IMR-90 (cell line): ENCODE results near the gene NR1H4. TPM values are rescaled to one million over a fixed set of nuclear protein-coding genes. Genes with fewer than 3 reads are reported as not detected.

Experiments used
- ATAC-seq: fragments of 200-7000 bp; cut with Tn5 transposase; 2 replicates; pipeline ENCODE4 v1.9.1; 2020; ENCODE audit warnings: low read depth, mild to moderate bottlenecking, moderate library complexity
- BruUV-seq: library from RNA; stranded (reverse); fragments of 400-500 nt; replicated peaks from 2 replicates; lab custom pipeline; 2021; lab: Mats Ljungman, UMichigan
- CTCF ChIA-PET: fragments of 300-600 bp; formaldehyde crosslinking; extraction: SDS; loops from one replicate; lab custom pipeline; 2021; ENCODE audit warnings: antibody characterized with exemption; lab: Yijun Ruan, JAX
- POLR2A ChIA-PET: fragments of 300-600 bp; sonication (Branson Sonifier 250); formaldehyde crosslinking; loops from one replicate; lab custom pipeline; 2022; ENCODE audit warnings: antibody characterized with exemption; ENCODE audit not compliant: unreplicated experiment; lab: Charles Lee
- DNase-seq: peaks from one replicate; pipeline ENCODE4 v3.0.0; 2013
- H2AFZ ChIP-seq: replicated peaks from 2 replicates; pipeline ENCODE3; 2013; ENCODE audit warnings: low read length, mild to moderate bottlenecking; ENCODE audit not compliant: poor library complexity
- H2AK5ac ChIP-seq: 2 replicates; pipeline ENCODE4 v1.6.1; 2013; ENCODE audit warnings: low read depth, low read length, inconsistent platforms
- H2AK9ac ChIP-seq: replicated peaks from 2 replicates; pipeline ENCODE3; 2013; ENCODE audit warnings: mild to moderate bottlenecking, low read depth, low read length, moderate library complexity; ENCODE audit not compliant: poor library complexity
- H2BK120ac ChIP-seq: 2 replicates; pipeline ENCODE4 v1.6.1; 2013; ENCODE audit warnings: low read depth, low read length, inconsistent platforms
- H2BK15ac ChIP-seq: 3 replicates; pipeline ENCODE4 v1.6.1; 2013; ENCODE audit warnings: low read depth, low read length, inconsistent platforms
- H2BK20ac ChIP-seq: 2 replicates; pipeline ENCODE4 v1.6.1; 2013; ENCODE audit warnings: low read depth, mild to moderate bottlenecking, inconsistent platforms, low read length, moderate library complexity
- H2BK5ac ChIP-seq: 2 replicates; pipeline ENCODE4 v1.6.1; 2013; ENCODE audit warnings: mild to moderate bottlenecking, low read depth, low read length, inconsistent platforms; ENCODE audit not compliant: poor library complexity, severe bottlenecking
- H3K14ac ChIP-seq: replicated peaks from 2 replicates; pipeline ENCODE4 v1.6.1; 2013; ENCODE audit warnings: low read depth, low read length, inconsistent platforms
- H3K18ac ChIP-seq: 2 replicates; pipeline ENCODE4 v1.6.1; 2013; ENCODE audit warnings: low read depth, low read length, control low read depth
- H3K23ac ChIP-seq: 2 replicates; pipeline ENCODE4 v1.6.1; 2013; ENCODE audit warnings: low read depth, low read length, inconsistent platforms
- H3K27ac ChIP-seq: 2 replicates; pipeline ENCODE4 v1.5.1; 2013; ENCODE audit warnings: mild to moderate bottlenecking, control low read depth, low read length; ENCODE audit not compliant: insufficient read depth
- H3K27me3 ChIP-seq: 2 replicates; pipeline ENCODE4 v1.6.1; 2013; ENCODE audit warnings: low read length; ENCODE audit not compliant: control insufficient read depth, insufficient read depth
- H3K36me3 ChIP-seq: 2 replicates; pipeline ENCODE4 v1.6.1; 2013; ENCODE audit warnings: low read length, mixed read lengths; ENCODE audit not compliant: control insufficient read depth, insufficient read depth
- H3K4ac ChIP-seq: 2 replicates; pipeline ENCODE4 v1.6.1; 2013; ENCODE audit warnings: low read depth, low read length, inconsistent platforms
- H3K4me1 ChIP-seq: 2 replicates; pipeline ENCODE4 v1.6.1; 2013; ENCODE audit warnings: low read length, mixed read lengths; ENCODE audit not compliant: control insufficient read depth, insufficient read depth
- H3K4me2 ChIP-seq: 2 replicates; pipeline ENCODE4 v1.6.1; 2013; ENCODE audit warnings: low read depth, mild to moderate bottlenecking, control low read depth, low read length, moderate library complexity
- H3K4me3 ChIP-seq: 2 replicates; pipeline ENCODE4 v1.5.1; 2013; ENCODE audit warnings: low read depth, mild to moderate bottlenecking, control low read depth, low read length, moderate library complexity; ENCODE audit not compliant: insufficient read depth
- H3K56ac ChIP-seq: 2 replicates; pipeline ENCODE4 v1.6.1; 2013; ENCODE audit warnings: low read length, inconsistent platforms; ENCODE audit not compliant: insufficient read depth; ENCODE audit errors: extremely low read depth
- H3K79me1 ChIP-seq, 2 experiments: 2 replicates each; pipeline ENCODE4 v1.6.1; 2013; ENCODE audit warnings: low read length in 2 of 2, inconsistent platforms in 1 of 2, low read depth in 1 of 2
- H3K9ac ChIP-seq: 2 replicates; pipeline ENCODE4 v1.6.1; 2013; ENCODE audit warnings: low read depth, low read length, control low read depth
- H3K9me1 ChIP-seq: 2 replicates; pipeline ENCODE4 v1.6.1; 2013; ENCODE audit warnings: low read length, inconsistent platforms; ENCODE audit not compliant: insufficient read depth
- H3K9me3 ChIP-seq: 2 replicates; pipeline ENCODE4 v1.6.1; 2013; ENCODE audit warnings: low read length; ENCODE audit not compliant: control insufficient read depth, insufficient read depth
- H4K20me1 ChIP-seq: 2 replicates; pipeline ENCODE4 v1.6.1; 2013; ENCODE audit warnings: low read length, inconsistent platforms; ENCODE audit not compliant: insufficient read depth
- H4K5ac ChIP-seq: 2 replicates; pipeline ENCODE4 v1.6.1; 2013; ENCODE audit warnings: mild to moderate bottlenecking, low read depth, low read length, control low read depth
- H4K8ac ChIP-seq, 2 experiments: 2 replicates each; pipeline ENCODE4 v1.6.1; 2013; ENCODE audit warnings: low read depth in 2 of 2, low read length in 2 of 2, control low read depth in 1 of 2, inconsistent platforms in 1 of 2
- H4K91ac ChIP-seq: 2 replicates; pipeline ENCODE4 v1.6.1; 2013; ENCODE audit warnings: low read depth, low read length, inconsistent platforms; ENCODE audit not compliant: insufficient read depth
- BHLHE40 ChIP-seq: fragments of 150-350 bp; IDR thresholded peaks from 2 replicates; pipeline ENCODE4 v1.6.1; 2016; ENCODE audit warnings: mild to moderate bottlenecking, low read depth, low read length
- CEBPB ChIP-seq: IDR thresholded peaks from 2 replicates; pipeline ENCODE4 v1.6.1; 2012; ENCODE audit warnings: low read depth, low read length, improper control_type of control experiment
- CTCF ChIP-seq: conservative IDR thresholded peaks from 2 replicates; pipeline ENCODE4 v1.5.1; 2012; ENCODE audit warnings: mild to moderate bottlenecking, low read depth, low read length, improper control_type of control experiment
- MAZ ChIP-seq: IDR thresholded peaks from 2 replicates; pipeline ENCODE4 v1.6.1; 2012; ENCODE audit warnings: low read depth, mild to moderate bottlenecking, low read length, improper control_type of control experiment, moderate library complexity, borderline replicate concordance
- MXI1 ChIP-seq: IDR thresholded peaks from 2 replicates; pipeline ENCODE4 v1.6.1; 2012; ENCODE audit warnings: low read depth, mild to moderate bottlenecking, low read length, moderate library complexity, borderline replicate concordance
- NFE2L2 ChIP-seq: fragments of 150-350 bp; IDR thresholded peaks from 2 replicates; pipeline ENCODE4 v1.6.1; 2016; ENCODE audit warnings: low read depth, mild to moderate bottlenecking, low read length
- POLR2A ChIP-seq: IDR thresholded peaks from 2 replicates; pipeline ENCODE4 v1.6.1; 2012; ENCODE audit warnings: mild to moderate bottlenecking, low read depth, low read length
- RAD21 ChIP-seq: IDR thresholded peaks from 2 replicates; pipeline ENCODE4 v1.6.1; 2012; ENCODE audit warnings: low read length, improper control_type of control experiment
- RCOR1 ChIP-seq: IDR thresholded peaks from 2 replicates; pipeline ENCODE4 v1.6.1; 2012; ENCODE audit warnings: mild to moderate bottlenecking, low read length, improper control_type of control experiment; ENCODE audit not compliant: insufficient replicate concordance
- RFX5 ChIP-seq: IDR thresholded peaks from 2 replicates; pipeline ENCODE4 v1.8.0; 2012; ENCODE audit warnings: low read depth, mild to moderate bottlenecking, low read length, moderate library complexity
- SMC3 ChIP-seq: fragments of 150-350 bp; IDR thresholded peaks from 2 replicates; pipeline ENCODE4 v1.6.1; 2016; ENCODE audit warnings: low read depth, mild to moderate bottlenecking, antibody characterized with exemption, low read length, moderate library complexity
- USF2 ChIP-seq: fragments of 150-350 bp; IDR thresholded peaks from 2 replicates; pipeline ENCODE4 v1.6.1; 2017; ENCODE audit warnings: mild to moderate bottlenecking, antibody characterized with exemption, low read length, low read depth
- WGBS, 2 experiments: methylation state at CpG; one replicate each; pipeline versions ENCODE4 v1.1.5 to v1.1.7; 2013; ENCODE audit warnings: missing lambda C conversion rate in 2 of 2; ENCODE audit not compliant: insufficient read length in 1 of 2; ENCODE audit errors: extremely low coverage in 2 of 2; 5-methylcytosine and 5-hydroxymethylcytosine counted together
- dilution Hi-C: fragments of 300-500 bp; cut with HindIII; formaldehyde crosslinking; loops from one replicate; pipeline ENCODE4 v1.14.3; 2018; ENCODE audit warnings: low sequenced_read_pairs; ENCODE audit not compliant: unreplicated experiment
- in situ Hi-C: fragments of 300-500 bp; cut with MboI; formaldehyde crosslinking; loops from 3 replicates; pipeline ENCODE4 v1.14.3; 2019; ENCODE audit warnings: low sequenced_read_pairs, inconsistent platforms, mixed read lengths
- intact Hi-C: fragments of 100-400 bp; cut with micrococcal nuclease; formaldehyde crosslinking; loops from 2 replicates; pipeline ENCODE4 v1.10.0; 2022
- polyA plus RNA-seq, 3 experiments: library from polyadenylated mRNA; depleted of rRNA; stranded (reverse); fragments of >200 nt; gene quantifications; 2 replicates each; pipeline ENCODE4 v1.2.3, GENCODE V29; 2012; ENCODE audit warnings: low replicate concordance in 1 of 3
- total RNA-seq: library from RNA; depleted of rRNA; stranded (reverse); fragments of >200 nt; gene quantifications from 2 replicates; pipeline ENCODE4 v1.2.3, GENCODE V29; 2012

The NR1H4 gene
- total and polyA plus RNA-seq, 2 of the 4 experiments (the other 2 are of a cell fraction) = not detected

GRCh38 chr12:100490056-100490455 is 16.4 kb downstream of the NR1H4 start:
- Histone ChIP-seq H4K8ac (no peak overlapping the region), H3K9me1 (no peaks in the 10 kb centered on the region), H3K14ac (no peak overlapping the region), H3K27me3 (no peaks in the 10 kb centered on the region; the same call in 1 of the 2 replicates), H3K23ac (no peak overlapping the region), H3K18ac (no peak overlapping the region), H2AFZ (no peak overlapping the region), H2BK120ac (no peak overlapping the region), H2BK20ac (no peak overlapping the region), H3K9me3 (no peaks in the 10 kb centered on the region), H3K56ac (no peak overlapping the region), H3K4ac (no peak overlapping the region), H2AK5ac (no peak overlapping the region), H4K91ac (no peak overlapping the region), H2BK5ac (no peak overlapping the region), H3K9ac (no peak overlapping the region), H3K4me2 (no peak overlapping the region), H4K20me1 (no peaks in the 10 kb centered on the region), H2AK9ac (no peak overlapping the region), H3K36me3 (no peaks in the 10 kb centered on the region), H2BK15ac (no peak overlapping the region), H4K5ac (no peak overlapping the region), H3K27ac (no peak overlapping the region), H3K4me1 (no peaks in the 10 kb centered on the region), H3K4me3 (no peak overlapping the region), H3K79me1 (no peaks in the 10 kb centered on the region)
- no TSS peak for BruUV-seq
- WGBS, 2 experiments = 14% methylated on average over 1 of the region's 1 CpG; no CpG with 5 or more reads in 1 of the 2 experiments
- ATAC-seq (no peak), DNase-seq (no peak)
- POLR2A ChIA-PET = no interaction called here
- dilution Hi-C loops = no loop called here
- in situ Hi-C loops = no loop called here
- intact Hi-C loops = no loop called here
- CTCF ChIA-PET = interaction anchor here (1.0 kb wide), 1 partner anchor 11 kb away, joined by 3 read pairs; no protein-coding TSS in a partner anchor
- TF ChIP-seq RAD21 (no peak), MAZ (no peak), RCOR1 (no peak), BHLHE40 (no peak), CTCF (no peak), NFE2L2 (no peak), RFX5 (no peak), USF2 (no peak), SMC3 (no peak), MXI1 (no peak), CEBPB (no peak), POLR2A (no peak)
